Measurements from ENCODE around the gene RAB37. TPM values are rescaled to one million over a fixed set of nuclear protein-coding genes. Genes with fewer than 3 reads are reported as not detected.
A peak's percentile ranks its signal among the peaks of the same experiment; 100 is the strongest.

Gene RAB37
- total RNA-seq, 1 experiment from 2014 or later: 1.5 TPM

GRCh38 chr17:74796866-74797265 is 59.8 kb downstream of the RAB37 start:
- Histone ChIP-seq H3K27ac (ENCODE audit: low read length) (no peak overlapping the region), H3K27me3 (ENCODE audit: control insufficient read depth, insufficient read depth, low read length) (no peaks in the 10 kb centered on the region)
- intact Hi-C loops (cut with micrococcal nuclease; ENCODE audit: unreplicated experiment): no loop called here

More at GRCh38 chr17:74796866-74797265, 59.8 kb downstream of the RAB37 start:
- no peak for ATAC-seq
- H3K4me1 ChIP-seq (ENCODE audit: control insufficient read depth, insufficient read depth, low read length): no peaks in the 10 kb centered on the region
- no peak overlapping the region for H3K4me3 ChIP-seq (ENCODE audit: low read depth in 2 of 2, low read length in 2 of 2)
- no peak for DNase-seq (ENCODE audit: low read depth, low spot score)
- no TSS peak for BruUV-seq (replicated peaks)
- H3K9me3 ChIP-seq (ENCODE audit: control insufficient read depth, insufficient read depth, low read depth, low read length): no peaks in the 10 kb centered on the region
- in situ Hi-C loops (cut with HindIII; ENCODE audit: low pct_unique_long_range_greater_than_20kb, low sequenced_read_pairs): no loop called here
- TF ChIP-seq, protein P1, sequence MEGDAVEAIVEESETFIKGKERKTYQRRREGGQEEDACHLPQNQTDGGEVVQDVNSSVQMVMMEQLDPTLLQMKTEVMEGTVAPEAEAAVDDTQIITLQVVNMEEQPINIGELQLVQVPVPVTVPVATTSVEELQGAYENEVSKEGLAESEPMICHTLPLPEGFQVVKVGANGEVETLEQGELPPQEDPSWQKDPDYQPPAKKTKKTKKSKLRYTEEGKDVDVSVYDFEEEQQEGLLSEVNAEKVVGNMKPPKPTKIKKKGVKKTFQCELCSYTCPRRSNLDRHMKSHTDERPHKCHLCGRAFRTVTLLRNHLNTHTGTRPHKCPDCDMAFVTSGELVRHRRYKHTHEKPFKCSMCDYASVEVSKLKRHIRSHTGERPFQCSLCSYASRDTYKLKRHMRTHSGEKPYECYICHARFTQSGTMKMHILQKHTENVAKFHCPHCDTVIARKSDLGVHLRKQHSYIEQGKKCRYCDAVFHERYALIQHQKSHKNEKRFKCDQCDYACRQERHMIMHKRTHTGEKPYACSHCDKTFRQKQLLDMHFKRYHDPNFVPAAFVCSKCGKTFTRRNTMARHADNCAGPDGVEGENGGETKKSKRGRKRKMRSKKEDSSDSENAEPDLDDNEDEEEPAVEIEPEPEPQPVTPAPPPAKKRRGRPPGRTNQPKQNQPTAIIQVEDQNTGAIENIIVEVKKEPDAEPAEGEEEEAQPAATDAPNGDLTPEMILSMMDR (IDR thresholded peaks at IDR 0.05): no peak
- TF ChIP-seq SIN3A (IDR thresholded peaks at IDR 0.05; ENCODE audit: borderline replicate concordance, insufficient read depth, low read depth, low read length): no peak
- TF ChIP-seq TCF7L2 (IDR thresholded peaks at IDR 0.05; ENCODE audit: low read depth, low read length): no peak
- TF ChIP-seq POLR2AphosphoS5 (IDR thresholded peaks at IDR 0.05; ENCODE audit: low read depth, low read length): no peak
- no peak for TF ChIP-seq REST (IDR thresholded peaks at IDR 0.05; ENCODE audit: insufficient read depth in 1 of 2, low read depth in 2 of 2, low read length in 1 of 2)
- H3K36me3 ChIP-seq (ENCODE audit: control insufficient read depth, insufficient read depth, low read length): peaks cover 2% of the 10 kb centered on the region; the same call in 1 of the 2 replicates
- ChIA-PET CTCF (no interaction called here), POLR2A (interaction anchor here (0.6 kb wide), 1 partner anchor 10 kb away, joined by 5 read pairs; no protein-coding TSS in a partner anchor)

Small RNA genes within 50 kb of the gene (microRNA-seq; reads per million reads assigned to microRNA genes)
- 209 reads per million, percentile 62 among the genes with 10 or more reads in this experiment for gene MIR3615 (ENCODE audit: unreplicated experiment)

Other genes starting within 250 kb of the RAB37 start
- gene CD300LB, start 205.8 kb upstream of the RAB37 start, total RNA-seq (2021; ENCODE audit: unreplicated experiment): not detected
- not detected for gene CD300C, start 191.1 kb upstream of the RAB37 start, total RNA-seq (2021; ENCODE audit: unreplicated experiment)
- not detected for gene CD300H, start 169.7 kb upstream of the RAB37 start, total RNA-seq (2021; ENCODE audit: unreplicated experiment)
- not detected for gene CD300LD, start 145.0 kb upstream of the RAB37 start, total RNA-seq (2021; ENCODE audit: unreplicated experiment)
- gene CD300E, start 113.5 kb upstream of the RAB37 start, total RNA-seq (2021; ENCODE audit: unreplicated experiment): not detected
- gene CD300LF, start 24.3 kb upstream of the RAB37 start, total RNA-seq (2021; ENCODE audit: unreplicated experiment): not detected
- 90.8 TPM for gene NHERF1, start 11.4 kb downstream of the RAB37 start, total RNA-seq (2021; ENCODE audit: unreplicated experiment)
- 90.1 TPM for gene NAT9, start 39.1 kb downstream of the RAB37 start, total RNA-seq (2021; ENCODE audit: unreplicated experiment)
- gene GRIN2C, start 122.6 kb downstream of the RAB37 start, total RNA-seq (2021; ENCODE audit: unreplicated experiment): 0.10 TPM
- 21.8 TPM for gene FDXR, start 135.7 kb downstream of the RAB37 start, total RNA-seq (2021; ENCODE audit: unreplicated experiment)
- gene FADS6, start 156.4 kb downstream of the RAB37 start, total RNA-seq (2021; ENCODE audit: unreplicated experiment): not detected
- gene USH1G, start 186.0 kb downstream of the RAB37 start, total RNA-seq (2021; ENCODE audit: unreplicated experiment): not detected
- gene OTOP2, start 187.0 kb downstream of the RAB37 start, total RNA-seq (2021; ENCODE audit: unreplicated experiment): not detected
- gene OTOP3, start 198.6 kb downstream of the RAB37 start, total RNA-seq (2021; ENCODE audit: unreplicated experiment): not detected
- gene HID1, start 235.5 kb downstream of the RAB37 start, total RNA-seq (2021; ENCODE audit: unreplicated experiment): 10.9 TPM